Lower leg skin (tissue), 4 donors: ENCODE results near the gene ZIC1. TPM values are rescaled to one million over a fixed set of nuclear protein-coding genes. Genes with fewer than 3 reads are reported as not detected.

Experiments used
- DNase-seq, 2 donors: peaks; one replicate each; pipeline ENCODE4 v3.0.0-alpha.2; 2019; ENCODE audit warnings: low spot score in 2 of 2
- H3K4me3 ChIP-seq: fragments of 200-600 bp; sonication (generic); 2 replicates; pipeline ENCODE4 v1.5.1; 2017; ENCODE audit warnings: mild to moderate bottlenecking, low read depth; ENCODE audit not compliant: poor library complexity, severe bottlenecking
- CTCF ChIP-seq, 3 donors: fragments of 450-650 bp; IDR thresholded peaks; one replicate each; pipeline ENCODE4 v1.5.1; 2016; ENCODE audit warnings: antibody characterized with exemption in 3 of 3, mild to moderate bottlenecking in 3 of 3, moderate library complexity in 2 of 3
- POLR2A ChIP-seq, 2 donors: fragments of 450-650 bp; IDR thresholded peaks; one replicate each; pipeline ENCODE4 v1.6.1; 2016 to 2017; ENCODE audit warnings: antibody characterized with exemption in 2 of 2, mild to moderate bottlenecking in 1 of 2, moderate library complexity in 1 of 2
- WGBS, 2 donors: methylation state at CpG; one replicate each; pipeline ENCODE4 v1.1.5; 2018; 5-methylcytosine and 5-hydroxymethylcytosine counted together
- intact Hi-C: fragments of 100-400 bp; cut with DNase I; formaldehyde crosslinking; loops from one replicate; pipeline ENCODE4 v1.15.0; 2023; ENCODE audit warnings: low total_unique reads
- total RNA-seq, 4 donors: library from RNA; depleted of rRNA; stranded (reverse); fragments of >200 nt; gene quantifications; one replicate each; pipeline ENCODE4 v1.1.0, GENCODE V29; 2016

ZIC1 gene
- total RNA-seq, 4 donors from 2014 or later = 0.30 to 2.9 (median 1.1) TPM

DNA sequence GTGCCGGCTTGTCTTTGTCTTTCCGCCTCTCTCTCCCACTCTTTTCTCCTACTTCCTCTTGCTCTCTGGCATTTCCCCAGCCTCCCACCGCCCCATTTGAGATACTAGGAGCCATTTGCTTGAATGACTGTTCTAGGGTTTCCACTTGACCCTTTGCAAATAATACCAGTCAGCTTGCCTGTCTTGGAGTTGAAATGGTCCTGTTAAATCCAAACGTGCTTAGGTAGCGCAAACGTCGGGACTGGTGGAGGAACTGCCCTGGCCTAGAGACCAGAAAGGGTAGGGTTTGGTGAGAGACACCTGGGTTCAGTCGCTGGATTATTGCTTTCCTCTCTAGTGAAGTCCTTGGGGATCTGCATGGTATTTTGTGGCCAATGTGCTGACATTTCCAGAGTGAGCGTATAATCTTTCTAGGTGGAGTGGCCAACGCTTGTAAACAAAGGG, 10.6 kb downstream of the ZIC1 start:
- WGBS, 2 donors = 48 to 55% methylated on average over 10 of the region's 10 CpGs
- intact Hi-C loops = no loop called here
- no peak overlapping the region for H3K4me3 ChIP-seq
- no peak for DNase-seq
- TF ChIP-seq POLR2A (IDR thresholded peaks at IDR 0.05) = no peak
- TF ChIP-seq CTCF (IDR thresholded peaks at IDR 0.05) = no peak

GRCh38 chr3:147420353-147421183, 11.4 kb downstream of the ZIC1 start:
- intact Hi-C loops = no loop called here
- TF ChIP-seq POLR2A (IDR thresholded peaks at IDR 0.05) (no peak), CTCF (IDR thresholded peaks at IDR 0.05) (no peak)
- 38 to 39% methylated on average over 22 to 31 of the region's 32 CpGs for WGBS, 2 donors

DNA sequence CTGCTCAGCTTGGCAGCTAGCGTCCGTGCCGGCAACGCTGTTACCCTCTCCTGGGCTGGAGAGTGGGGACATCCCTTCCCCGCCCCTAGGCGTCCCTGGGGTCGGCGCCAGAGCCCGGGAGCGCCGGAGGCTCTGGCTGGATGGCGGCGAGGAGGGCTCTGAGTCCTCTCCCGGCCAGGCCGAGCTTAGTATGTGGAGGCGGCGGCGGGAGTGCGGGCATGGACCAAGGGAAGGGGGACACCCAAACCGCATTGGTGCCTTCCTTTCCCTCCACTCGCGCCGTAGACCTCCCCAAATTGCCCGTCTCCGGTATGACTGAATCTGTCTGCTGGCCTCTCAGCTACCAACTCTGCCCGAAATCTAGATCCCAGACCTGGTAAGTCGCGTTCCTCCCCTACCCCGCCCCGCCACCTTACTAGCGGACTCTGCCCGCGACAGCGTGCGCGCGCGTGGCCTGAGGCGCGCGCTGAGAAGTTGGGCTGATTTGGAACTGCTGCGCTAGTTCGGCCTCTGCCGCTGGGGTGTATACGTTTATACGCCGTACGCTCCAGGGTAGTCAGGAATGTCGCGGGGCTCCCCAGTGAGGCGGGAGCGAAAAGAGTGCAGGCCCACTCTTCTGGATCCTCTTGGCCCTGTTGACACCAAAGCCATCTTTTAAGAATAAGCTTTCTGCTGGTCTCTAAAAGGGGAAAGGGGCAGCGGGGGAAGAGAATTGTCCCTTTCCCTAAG, 12.2 kb downstream of the ZIC1 start:
- 5 to 13% methylated on average over 35 to 40 of the region's 53 CpGs for WGBS, 2 donors
- intact Hi-C loops = no loop called here
- DNase-seq = no peak
- no peak for TF ChIP-seq CTCF (IDR thresholded peaks at IDR 0.05)
- TF ChIP-seq POLR2A (IDR thresholded peaks at IDR 0.05) = no peak
- H3K4me3 ChIP-seq = no peak overlapping the region

More at GRCh38 chr3:147420353-147421183, 11.4 kb downstream of the ZIC1 start:
- no peak for DNase-seq
- H3K4me3 ChIP-seq = no peak overlapping the region

DNA sequence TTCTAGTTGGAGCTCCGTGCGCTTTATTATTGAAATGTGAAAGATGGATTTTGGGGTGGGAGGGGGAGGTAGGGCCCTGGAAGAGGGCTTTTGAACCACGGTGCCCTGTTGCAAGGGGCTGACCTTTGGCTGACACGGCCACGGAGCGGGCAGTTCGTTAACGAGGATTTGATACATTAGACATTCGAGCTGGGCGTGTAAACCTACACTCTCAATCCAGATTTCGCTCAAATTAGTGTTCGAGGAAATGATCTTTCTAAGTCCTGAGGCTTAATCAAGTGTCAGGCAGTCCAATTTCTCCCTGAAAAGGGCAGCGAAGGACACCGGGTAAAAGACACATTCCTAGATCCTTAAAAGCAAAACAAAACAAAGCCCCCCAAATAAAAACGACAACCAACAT, 13.0 kb downstream of the ZIC1 start:
- no peak overlapping the region for H3K4me3 ChIP-seq
- intact Hi-C loops = no loop called here
- no peak for TF ChIP-seq CTCF (IDR thresholded peaks at IDR 0.05)
- no peak for TF ChIP-seq POLR2A (IDR thresholded peaks at IDR 0.05)
- WGBS, 2 donors = 32 to 33% methylated on average over 15 of the region's 15 CpGs
- DNase-seq = no peak

- intact Hi-C loops = no loop called here
- 27 to 35% methylated on average over 29 to 36 of the region's 36 CpGs for WGBS, 2 donors
- no peak for DNase-seq
- TF ChIP-seq CTCF (IDR thresholded peaks at IDR 0.05) = no peak
- no peak for TF ChIP-seq POLR2A (IDR thresholded peaks at IDR 0.05)
- H3K4me3 ChIP-seq = no peak overlapping the region
Measured at GRCh38 chr3:147422601-147423536, 13.7 kb downstream of the ZIC1 start.
